Activated T-cell treated with anti-CD3 and anti-CD28 coated beads, Interleukin-2, amount 50 U/mL, for 24 hours (primary cell): ENCODE data around the gene PSMA6.
"Not testable (repeated sequence)": the region's sequence is repeated elsewhere in the genome, so short reads cannot be mapped to it uniquely, and the experiment has no call there.

Source experiments
- DNase-seq: peaks from one replicate; pipeline ENCODE4 v3.0.0-alpha.2; 2020
- H3K27ac Mint-ChIP-seq: 2 replicates; pipeline ENCODE4 v1.8.0; 2020; ENCODE audit warnings: mild to moderate bottlenecking, mixed read lengths
- H3K27me3 Mint-ChIP-seq: 2 replicates; pipeline ENCODE4 v1.8.0; 2020; ENCODE audit warnings: mixed read lengths
- H3K36me3 Mint-ChIP-seq: 2 replicates; pipeline ENCODE4 v1.8.0; 2020; ENCODE audit warnings: low read depth, mixed read lengths
- H3K4me1 Mint-ChIP-seq: 2 replicates; pipeline ENCODE4 v1.8.0; 2020; ENCODE audit warnings: low read depth, mixed read lengths
- H3K4me3 Mint-ChIP-seq: 2 replicates; pipeline ENCODE4 v1.8.0; 2020; ENCODE audit warnings: mild to moderate bottlenecking, moderate library complexity, mixed read lengths
- H3K9me3 Mint-ChIP-seq: 2 replicates; pipeline ENCODE4 v1.8.0; 2020; ENCODE audit warnings: mixed read lengths

PSMA6 gene

DNA sequence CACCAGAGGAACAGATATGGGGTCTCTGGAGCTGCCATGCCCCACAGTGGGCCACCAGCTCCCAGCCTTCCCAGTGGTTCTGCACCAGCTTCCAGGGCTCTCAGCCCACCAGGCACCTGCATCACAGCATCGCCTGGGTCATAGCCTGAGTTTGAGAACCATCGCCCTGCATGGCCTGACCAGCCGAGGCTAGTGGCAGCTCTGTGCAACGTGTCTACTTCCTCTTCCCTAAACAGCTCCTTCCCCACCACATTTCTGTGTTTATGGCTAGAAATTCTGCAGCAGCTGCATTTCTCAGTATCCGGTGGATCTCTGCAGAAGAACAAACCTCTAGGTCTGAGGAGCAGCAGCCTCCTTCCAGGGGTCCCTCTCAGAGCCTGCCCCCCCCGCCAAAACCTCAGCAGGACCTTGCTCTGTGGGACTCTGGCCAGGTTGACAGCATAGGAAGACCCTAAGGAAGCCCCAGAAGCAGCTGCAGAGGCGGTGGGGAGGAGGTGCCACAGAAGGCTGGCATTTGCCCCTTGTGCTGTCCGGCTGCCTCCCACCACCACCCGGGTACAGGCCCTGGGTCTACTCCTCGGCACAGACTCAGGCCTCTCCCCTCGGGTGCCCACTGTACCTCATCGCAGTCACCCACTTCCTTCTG lies 47.7 kb downstream of the PSMA6 start:
- Mint-ChIP-seq H3K36me3 (no peaks in the 10 kb centered on the region), H3K4me1 (peaks cover 18% of the 10 kb centered on the region), H3K27me3 (no peaks in the 10 kb centered on the region), H3K27ac (peak overlapping the region; percentile 61), H3K9me3 (no peaks in the 10 kb centered on the region), H3K4me3 (no peak overlapping the region)
- DNase-seq = no peak

DNA sequence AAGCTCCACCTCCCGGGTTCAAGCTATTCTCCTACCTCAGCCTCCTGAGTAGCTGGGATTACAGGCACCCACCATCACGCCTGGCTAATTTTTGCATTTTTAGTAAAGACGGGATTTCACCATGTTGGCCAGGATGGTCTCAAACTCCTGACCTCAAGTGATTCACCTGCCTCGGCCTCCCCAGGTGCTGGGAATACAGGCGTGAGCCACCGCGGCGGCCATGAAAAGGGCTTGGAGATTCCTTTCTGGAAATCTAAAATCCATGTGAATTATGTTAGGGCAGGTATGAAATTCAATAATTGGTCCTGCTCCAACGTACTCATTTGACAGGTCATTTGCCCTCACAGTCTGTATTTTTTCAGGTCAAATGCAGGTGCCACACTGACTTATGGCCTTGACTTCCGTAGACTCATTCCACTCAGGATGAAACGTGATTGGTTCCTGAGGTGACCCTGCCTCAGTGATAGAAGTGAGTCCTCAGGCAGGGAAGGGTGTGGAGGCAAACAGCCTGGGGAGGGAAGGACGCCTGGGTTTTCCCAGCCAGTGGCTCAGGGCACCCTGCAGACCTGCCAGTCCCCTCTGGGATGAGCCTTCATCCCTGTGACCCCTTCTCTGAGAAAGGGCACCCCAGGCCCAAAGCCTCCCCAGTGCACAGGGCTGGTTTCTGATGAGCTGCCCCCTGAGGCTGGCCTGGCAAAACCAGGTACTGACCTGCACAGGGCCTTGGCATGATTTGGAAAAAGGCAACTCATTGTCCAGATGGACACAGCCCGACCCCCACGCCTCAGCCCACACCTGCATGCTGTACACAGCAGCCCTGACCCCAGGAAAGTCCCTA lies 48.7 kb downstream of the PSMA6 start:
- no peaks in the 10 kb centered on the region for H3K27me3 Mint-ChIP-seq
- DNase-seq = no peak
- H3K4me1 Mint-ChIP-seq = peaks cover 19% of the 10 kb centered on the region
- no peak overlapping the region for H3K27ac Mint-ChIP-seq
- H3K9me3 Mint-ChIP-seq = no peaks in the 10 kb centered on the region
- no peaks in the 10 kb centered on the region for H3K36me3 Mint-ChIP-seq
- no peak overlapping the region for H3K4me3 Mint-ChIP-seq

DNA sequence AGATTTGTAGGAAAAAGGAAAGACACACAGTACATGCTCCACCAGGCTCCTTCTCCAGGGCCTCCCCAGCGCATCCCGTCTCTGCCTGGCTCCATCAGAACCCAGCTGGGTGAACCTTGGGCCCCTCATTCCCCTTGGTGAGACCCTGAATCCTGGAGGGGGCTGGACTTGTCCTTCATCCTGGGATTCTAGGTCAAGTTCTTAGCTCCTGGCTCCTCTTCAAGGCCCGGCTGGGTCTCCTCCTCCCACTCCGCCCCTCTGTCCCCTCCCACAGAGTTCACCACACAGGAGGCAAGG lies 49.2 kb downstream of the PSMA6 start:
- DNase-seq = no peak
- H3K4me3 Mint-ChIP-seq = no peak overlapping the region
- no peaks in the 10 kb centered on the region for H3K27me3 Mint-ChIP-seq
- no peaks in the 10 kb centered on the region for H3K9me3 Mint-ChIP-seq
- H3K4me1 Mint-ChIP-seq = peaks cover 19% of the 10 kb centered on the region
- no peaks in the 10 kb centered on the region for H3K36me3 Mint-ChIP-seq
- H3K27ac Mint-ChIP-seq = no peak overlapping the region

DNA sequence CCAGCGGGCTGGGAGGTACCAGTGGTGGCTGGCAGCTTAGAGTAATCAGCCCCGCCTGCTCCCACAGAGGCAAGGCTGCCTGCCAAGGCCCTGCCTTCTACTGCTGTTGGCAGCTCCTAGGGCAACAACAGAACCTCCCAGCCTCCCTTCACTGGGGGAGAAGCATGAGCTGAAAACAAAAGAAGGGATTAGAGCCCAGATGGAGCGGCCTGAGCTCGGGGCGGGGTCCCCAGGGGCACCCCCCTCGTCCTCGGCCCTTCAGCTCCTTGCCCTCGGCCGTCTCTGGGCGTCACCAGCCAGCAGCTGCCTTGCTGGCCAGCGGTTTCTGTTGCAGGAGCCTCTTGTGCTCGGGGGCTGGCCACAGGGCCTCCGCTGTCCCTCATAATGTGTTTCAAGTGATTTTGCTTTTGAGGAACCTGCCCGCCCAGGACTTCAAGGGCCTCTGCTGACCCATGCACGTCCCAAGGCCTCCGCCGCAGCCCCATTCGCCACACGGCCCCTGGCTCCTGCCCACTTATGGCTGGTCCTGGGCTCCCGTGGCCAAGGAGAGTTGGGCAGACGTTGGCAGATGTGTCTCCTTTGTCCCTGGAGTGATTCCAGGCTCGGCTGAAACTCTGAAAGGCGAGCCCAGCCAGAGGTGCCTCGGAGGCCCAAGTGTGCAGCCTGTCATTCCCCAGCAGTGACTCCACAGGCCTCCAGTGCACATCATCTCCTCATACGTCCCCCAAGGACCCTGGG lies 49.7 kb downstream of the PSMA6 start:
- Mint-ChIP-seq H3K4me1 (peaks cover 19% of the 10 kb centered on the region), H3K9me3 (no peaks in the 10 kb centered on the region), H3K27ac (no peak overlapping the region), H3K4me3 (no peak overlapping the region), H3K27me3 (no peaks in the 10 kb centered on the region), H3K36me3 (no peaks in the 10 kb centered on the region)
- DNase-seq = no peak

DNA sequence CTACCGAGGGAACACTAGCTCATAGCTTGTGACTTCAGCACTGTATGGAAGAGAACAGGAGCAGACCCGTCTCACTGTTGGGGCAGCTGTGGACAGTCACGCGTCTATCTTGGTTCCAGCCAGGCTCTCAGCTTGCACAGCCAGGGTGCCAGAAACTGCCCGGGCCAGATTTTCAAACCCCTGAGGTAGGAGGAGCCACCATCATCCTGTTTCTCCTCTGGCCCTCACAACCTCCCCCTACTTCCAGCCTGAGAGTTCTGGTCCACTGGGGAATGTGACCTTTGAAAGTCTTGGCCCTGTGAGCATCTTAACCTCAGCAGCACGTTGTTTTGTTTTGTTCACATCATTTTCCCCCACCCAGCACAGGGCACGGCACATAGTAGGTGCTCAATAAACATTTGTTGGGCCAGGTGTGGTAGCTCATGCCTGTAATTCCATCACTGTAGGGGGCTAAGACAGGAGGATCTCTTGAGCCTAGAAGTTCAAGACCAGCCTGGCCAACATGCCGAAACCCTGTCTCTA lies 50.4 kb downstream of the PSMA6 start:
- H3K4me3 Mint-ChIP-seq = no peak overlapping the region
- DNase-seq = peak; percentile 20
- no peaks in the 10 kb centered on the region for H3K36me3 Mint-ChIP-seq
- H3K27me3 Mint-ChIP-seq = no peaks in the 10 kb centered on the region
- peaks cover 21% of the 10 kb centered on the region for H3K4me1 Mint-ChIP-seq
- no peaks in the 10 kb centered on the region for H3K9me3 Mint-ChIP-seq
- H3K27ac Mint-ChIP-seq = no peak overlapping the region

DNA sequence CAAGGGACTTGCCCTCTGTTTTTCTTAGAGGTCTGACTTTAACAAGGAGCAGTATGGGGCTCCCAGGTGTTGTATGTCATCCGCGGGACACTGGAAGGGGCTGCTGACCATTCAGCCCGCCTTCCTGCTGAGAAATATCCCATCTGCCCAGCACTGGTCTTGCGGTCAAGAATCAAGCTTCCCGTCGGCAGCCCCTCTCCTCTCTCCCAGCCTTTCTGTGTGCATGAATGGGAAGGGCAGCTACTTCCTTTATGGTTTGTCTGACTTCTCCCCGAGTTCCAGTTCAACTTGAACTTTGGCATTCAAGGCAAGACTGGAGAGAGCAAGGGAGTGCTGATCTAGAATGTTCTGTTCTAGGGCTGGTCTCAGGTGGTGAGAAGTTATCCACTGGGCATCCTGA lies 51.5 kb downstream of the PSMA6 start:
- Mint-ChIP-seq H3K4me1 (peaks cover 25% of the 10 kb centered on the region), H3K4me3 (no peak overlapping the region), H3K27ac (no peak overlapping the region), H3K27me3 (no peaks in the 10 kb centered on the region), H3K9me3 (no peaks in the 10 kb centered on the region), H3K36me3 (no peaks in the 10 kb centered on the region)
- no peak for DNase-seq

DNA sequence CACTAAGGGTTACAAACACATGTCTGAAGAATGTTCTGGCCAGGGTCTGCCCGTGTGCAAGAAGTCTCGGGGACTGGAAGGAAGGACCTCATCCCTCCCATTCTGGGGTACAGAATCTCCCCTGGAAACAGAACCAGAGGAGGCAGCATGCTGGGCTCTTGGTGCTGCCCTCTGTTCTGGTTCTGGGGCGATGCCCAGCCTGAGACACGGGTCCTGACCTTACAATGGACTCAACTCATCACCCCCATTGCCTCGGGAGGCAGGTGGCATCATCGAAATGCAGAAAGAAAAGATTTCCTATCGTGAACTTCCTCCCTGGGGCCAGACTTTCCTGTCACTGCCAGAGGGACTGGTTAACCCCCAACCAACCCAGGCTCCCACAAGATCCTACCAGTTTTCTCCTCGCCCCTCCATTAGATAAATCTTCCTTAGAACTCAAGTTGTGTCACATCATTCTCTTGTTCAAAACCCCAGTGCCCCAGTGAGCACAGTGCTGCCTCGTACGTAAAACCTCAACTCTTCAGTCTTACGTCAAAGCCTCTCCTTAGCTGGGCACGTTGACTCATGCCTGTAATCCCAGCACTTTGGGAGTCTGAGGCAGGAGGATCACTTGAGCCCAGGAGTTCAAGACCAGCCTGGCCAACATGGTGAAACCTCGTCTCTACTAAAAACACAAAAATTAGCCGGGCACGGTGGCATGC lies 52.1 kb downstream of the PSMA6 start:
- Mint-ChIP-seq H3K4me3 (no peak overlapping the region), H3K36me3 (no peaks in the 10 kb centered on the region), H3K9me3 (no peaks in the 10 kb centered on the region), H3K4me1 (peaks cover 25% of the 10 kb centered on the region), H3K27me3 (no peaks in the 10 kb centered on the region), H3K27ac (no peak overlapping the region)
- DNase-seq = no peak

DNA sequence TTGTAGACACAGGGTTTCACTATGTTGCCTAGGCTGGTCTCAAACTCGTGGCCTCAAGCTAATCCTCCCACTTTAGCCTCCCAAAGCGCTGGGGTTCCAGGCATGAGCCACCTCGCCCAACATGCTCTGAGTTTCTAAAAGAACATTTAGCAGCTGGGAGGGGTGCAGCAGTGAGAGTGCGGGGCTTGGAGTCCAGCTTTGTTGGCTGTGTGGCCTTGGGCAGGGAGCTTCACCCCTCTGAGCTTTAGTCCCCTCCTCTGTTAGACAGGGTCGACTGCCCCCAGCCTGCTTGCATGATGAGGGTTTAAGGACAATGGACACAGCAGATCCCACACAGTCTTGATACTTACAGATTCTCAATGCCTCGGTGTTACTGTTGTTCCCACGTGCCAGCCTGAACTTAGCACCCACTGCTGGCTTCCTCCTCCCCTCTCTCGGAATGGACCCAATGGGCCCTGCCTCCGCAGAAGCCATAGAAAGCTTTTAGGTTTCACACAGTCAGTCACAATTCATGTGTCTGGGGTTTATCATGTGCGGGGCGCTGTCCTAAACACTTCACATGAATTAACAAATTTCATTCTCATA lies 54.6 kb downstream of the PSMA6 start:
- no peaks in the 10 kb centered on the region for H3K27me3 Mint-ChIP-seq
- H3K27ac Mint-ChIP-seq = no peak overlapping the region
- peaks cover 15% of the 10 kb centered on the region for H3K4me1 Mint-ChIP-seq
- no peaks in the 10 kb centered on the region for H3K36me3 Mint-ChIP-seq
- no peak for DNase-seq
- no peaks in the 10 kb centered on the region for H3K9me3 Mint-ChIP-seq
- H3K4me3 Mint-ChIP-seq = no peak overlapping the region

DNA sequence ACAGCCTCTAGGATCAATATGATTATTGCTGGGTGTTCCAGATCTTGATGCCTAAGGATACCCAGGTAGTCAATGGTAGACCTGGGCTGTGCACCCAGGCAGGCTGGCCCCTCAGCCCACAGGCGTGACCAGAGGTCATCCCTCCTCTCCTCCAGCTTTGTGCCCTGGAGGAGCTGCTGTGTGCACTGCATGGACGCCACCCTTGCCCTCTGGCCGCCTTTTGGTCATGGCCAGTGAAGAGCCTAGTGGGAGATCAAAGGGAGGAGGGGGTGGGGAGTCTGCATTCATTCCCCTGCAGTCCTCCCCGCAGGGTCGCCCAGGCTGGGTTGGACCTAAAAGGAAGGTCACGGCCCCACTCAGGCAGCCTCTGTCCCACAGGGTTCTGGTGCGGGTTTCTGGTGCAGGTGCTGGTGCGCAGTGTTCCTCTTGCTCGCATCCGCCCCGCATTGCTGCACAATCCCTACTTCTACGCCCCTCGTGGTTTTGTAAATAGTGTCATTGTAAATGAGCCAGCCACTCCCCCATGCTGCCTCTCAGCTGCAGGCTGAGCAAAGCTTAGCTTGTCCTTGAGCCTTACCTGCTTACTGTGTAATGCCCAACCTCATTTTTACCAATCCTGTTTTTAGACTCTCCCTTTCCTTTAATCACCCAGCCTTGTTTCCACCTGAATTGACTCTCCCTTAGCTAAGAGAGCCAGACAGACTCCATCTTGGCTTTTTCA lies 55.3 kb downstream of the PSMA6 start:
- H3K4me1 Mint-ChIP-seq = peaks cover 20% of the 10 kb centered on the region
- H3K27ac Mint-ChIP-seq = no peak overlapping the region
- H3K27me3 Mint-ChIP-seq = no peaks in the 10 kb centered on the region
- no peak for DNase-seq
- H3K4me3 Mint-ChIP-seq = no peak overlapping the region
- H3K9me3 Mint-ChIP-seq = no peaks in the 10 kb centered on the region
- H3K36me3 Mint-ChIP-seq = no peaks in the 10 kb centered on the region

DNA sequence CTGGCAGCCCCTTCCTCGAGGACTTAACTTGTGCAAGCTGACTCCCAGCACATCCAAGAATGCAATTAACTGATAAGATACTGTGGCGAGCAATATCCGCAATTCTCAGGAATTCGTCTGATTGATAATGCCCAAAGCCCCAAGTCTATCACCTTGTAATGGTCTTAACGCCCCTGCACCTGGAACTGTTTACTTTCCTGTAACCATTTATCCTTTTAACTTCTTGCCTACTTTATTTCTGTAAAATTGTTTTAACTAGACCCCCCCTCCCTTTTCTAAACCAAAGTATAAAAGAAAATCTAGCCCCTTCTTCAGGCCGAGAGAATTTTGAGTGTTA lies 55.8 kb downstream of the PSMA6 start:
- not testable (repeated sequence) for H3K4me3 Mint-ChIP-seq, H3K9me3 Mint-ChIP-seq, DNase-seq, H3K27ac Mint-ChIP-seq, H3K36me3 Mint-ChIP-seq, H3K27me3 Mint-ChIP-seq
- H3K4me1 Mint-ChIP-seq = peaks cover 23% of the 10 kb centered on the region

DNA sequence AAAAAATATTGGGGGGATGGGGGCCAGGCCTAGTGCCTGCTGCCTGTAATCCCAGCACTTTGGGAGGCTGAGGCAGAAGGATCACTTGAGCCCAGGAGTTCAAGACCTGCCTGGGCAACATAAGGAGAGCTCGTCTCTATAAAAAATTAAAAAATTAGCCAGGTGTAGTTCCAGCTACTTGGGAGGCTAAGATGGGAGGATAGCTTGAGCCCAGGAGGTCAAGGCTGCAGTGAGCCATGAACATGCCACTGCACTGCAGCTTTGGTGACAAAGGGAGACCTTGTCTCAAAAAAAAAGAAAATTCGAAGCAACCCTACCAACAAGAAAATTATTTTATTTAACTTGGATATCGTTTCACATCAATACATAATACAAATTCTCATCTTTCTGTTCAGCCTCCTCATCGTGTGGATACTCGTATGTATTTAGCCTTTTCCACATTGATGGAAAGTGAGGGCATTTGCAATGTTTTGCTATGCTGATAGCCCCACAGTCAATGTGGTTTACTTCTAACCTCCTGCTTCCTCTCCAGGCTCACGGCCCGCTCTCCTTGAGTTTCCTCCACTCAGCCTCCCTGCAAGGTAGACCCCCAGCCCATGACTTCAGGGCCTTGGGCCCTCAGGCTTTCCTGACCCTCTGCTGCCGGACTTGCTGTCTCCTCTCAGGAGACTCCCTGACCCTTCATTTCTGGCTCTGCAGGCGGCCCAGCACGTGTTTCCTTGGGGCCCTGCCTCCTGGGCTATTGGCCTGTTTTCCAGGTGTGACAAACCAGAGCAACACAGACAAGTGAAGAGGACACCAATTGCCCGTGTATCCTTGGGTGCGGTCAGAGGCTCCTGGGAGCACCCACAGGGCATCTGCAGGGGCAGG lies 57.5 kb downstream of the PSMA6 start:
- H3K4me3 Mint-ChIP-seq = no peak overlapping the region
- peaks cover 25% of the 10 kb centered on the region for H3K4me1 Mint-ChIP-seq

DNA sequence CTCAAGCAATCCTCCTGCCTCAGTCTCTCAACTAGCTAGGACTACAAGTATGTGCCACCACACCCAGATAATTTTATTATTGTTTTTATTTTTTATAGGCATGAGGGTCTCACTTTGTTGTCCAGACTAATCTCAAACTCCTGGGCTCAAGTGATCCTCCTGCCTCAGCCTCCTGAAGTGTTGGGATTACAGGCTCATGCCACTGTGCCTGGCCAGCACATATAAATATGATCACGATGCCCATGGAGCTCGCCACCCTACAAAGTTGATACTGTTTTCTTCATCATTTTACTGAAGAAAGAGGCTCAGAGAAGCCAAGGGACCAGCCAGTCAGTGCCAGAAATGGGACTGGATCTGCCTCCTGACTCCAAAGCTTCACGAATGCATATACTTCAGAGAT lies 59.3 kb downstream of the PSMA6 start:
- no peaks in the 10 kb centered on the region for H3K9me3 Mint-ChIP-seq
- no peaks in the 10 kb centered on the region for H3K36me3 Mint-ChIP-seq
- H3K27ac Mint-ChIP-seq = no peak overlapping the region
- no peaks in the 10 kb centered on the region for H3K27me3 Mint-ChIP-seq
- H3K4me3 Mint-ChIP-seq = no peak overlapping the region
- H3K4me1 Mint-ChIP-seq = peaks cover 35% of the 10 kb centered on the region
- DNase-seq = no peak

More for the DNA sequence above, 57.5 kb downstream of the PSMA6 start:
- Mint-ChIP-seq H3K9me3 (no peaks in the 10 kb centered on the region), H3K27ac (no peak overlapping the region), H3K27me3 (no peaks in the 10 kb centered on the region), H3K36me3 (no peaks in the 10 kb centered on the region)
- DNase-seq = no peak

DNA sequence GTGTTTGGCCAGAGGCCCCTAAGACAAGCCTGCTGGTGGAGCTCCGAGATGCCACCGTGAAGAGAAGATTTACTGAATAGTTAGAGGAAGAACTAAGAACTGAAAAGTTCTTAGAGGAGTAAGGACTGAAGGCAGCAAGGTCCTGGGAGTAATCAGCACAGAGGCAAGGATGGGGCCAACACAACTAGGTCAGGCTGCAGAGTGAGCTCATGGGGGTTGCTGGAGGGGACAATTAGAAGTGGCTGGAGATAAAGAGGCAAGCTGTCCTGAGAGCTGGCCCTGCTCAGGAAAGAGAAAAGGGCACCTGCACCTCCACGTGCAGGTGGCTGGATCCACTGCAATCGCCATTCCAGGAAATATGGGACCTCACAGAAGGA lies 59.7 kb downstream of the PSMA6 start:
- Mint-ChIP-seq H3K4me1 (peaks cover 39% of the 10 kb centered on the region), H3K4me3 (no peak overlapping the region), H3K27ac (no peak overlapping the region), H3K36me3 (no peaks in the 10 kb centered on the region), H3K27me3 (no peaks in the 10 kb centered on the region), H3K9me3 (no peaks in the 10 kb centered on the region)
- no peak for DNase-seq
